SK-N-SH treated with all-trans-retinoic acid at 6 μM for 48 hours (cell line): ENCODE results near the gene BAG5.
A peak's percentile ranks its signal among the peaks of the same experiment; 100 is the strongest.

Source experiments
- ATAC-seq: fragments of 200-7000 bp; cut with Tn5 transposase; 3 replicates; pipeline ENCODE4 v1.9.1; 2020; ENCODE audit warnings: mild to moderate bottlenecking, moderate library complexity
- ARNTL ChIP-seq: fragments of 450-650 bp; formaldehyde crosslinking; IDR thresholded peaks from 2 replicates; pipeline ENCODE4 v1.5.0; 2020; ENCODE audit warnings: low read depth, mild to moderate bottlenecking, moderate library complexity, borderline replicate concordance
- BACH2 ChIP-seq: fragments of 250-450 bp; sonication (Bioruptor Pico); IDR thresholded peaks from 2 replicates; pipeline ENCODE4 v1.9.0; 2021; ENCODE audit warnings: mild to moderate bottlenecking, borderline replicate concordance
- CSDC2 ChIP-seq: fragments of 250-450 bp; sonication (Bioruptor Pico); IDR thresholded peaks from 2 replicates; pipeline ENCODE4 v1.5.0; 2020; ENCODE audit warnings: mild to moderate bottlenecking, moderate library complexity
- ESRRG ChIP-seq: fragments of 250-450 bp; sonication (Bioruptor Pico); IDR thresholded peaks from 2 replicates; pipeline ENCODE4 v1.6.1; 2021; ENCODE audit warnings: mild to moderate bottlenecking
- GLIS3 ChIP-seq: fragments of 250-450 bp; sonication (Bioruptor Pico); IDR thresholded peaks from 2 replicates; pipeline ENCODE4 v1.5.0; 2020; ENCODE audit warnings: mild to moderate bottlenecking, moderate library complexity
- ISL1 ChIP-seq: fragments of 250-450 bp; sonication (Bioruptor Pico); IDR thresholded peaks from 2 replicates; pipeline ENCODE4 v2.1.2; 2022; ENCODE audit warnings: mild to moderate bottlenecking, moderate library complexity
- OSR1 ChIP-seq: fragments of 250-450 bp; sonication (Bioruptor Pico); IDR thresholded peaks from 2 replicates; pipeline ENCODE4 v1.8.0; 2022; ENCODE audit warnings: moderate library complexity, mild to moderate bottlenecking, inconsistent platforms
- PPARA ChIP-seq: fragments of 250-450 bp; sonication (Bioruptor Pico); IDR thresholded peaks from 2 replicates; pipeline ENCODE4 v1.5.0; 2020; ENCODE audit warnings: mild to moderate bottlenecking, borderline replicate concordance
- RARB ChIP-seq: fragments of 250-450 bp; sonication (Bioruptor Pico); IDR thresholded peaks from 2 replicates; pipeline ENCODE4 v1.8.0; 2021; ENCODE audit warnings: mild to moderate bottlenecking, moderate library complexity
- SNAI2 ChIP-seq: fragments of 250-450 bp; sonication (Bioruptor Pico); IDR thresholded peaks from 2 replicates; pipeline ENCODE4 v1.5.0; 2020; ENCODE audit warnings: mild to moderate bottlenecking, moderate library complexity
- TCF4 ChIP-seq: fragments of 250-450 bp; sonication (Bioruptor Pico); IDR thresholded peaks from 2 replicates; pipeline ENCODE4 v1.8.0; 2021; ENCODE audit warnings: mild to moderate bottlenecking, moderate library complexity, borderline replicate concordance
- TOX ChIP-seq: fragments of 250-450 bp; sonication (Bioruptor Pico); IDR thresholded peaks from 2 replicates; pipeline ENCODE4 v1.8.0; 2021; ENCODE audit warnings: mild to moderate bottlenecking, moderate library complexity, borderline replicate concordance
- ZC3H10 ChIP-seq: fragments of 250-450 bp; sonication (Bioruptor Pico); IDR thresholded peaks from 2 replicates; pipeline ENCODE4 v1.5.1; 2021; ENCODE audit warnings: mild to moderate bottlenecking, moderate library complexity
- ZFP3 ChIP-seq: fragments of 250-450 bp; sonication (Bioruptor Pico); IDR thresholded peaks from 2 replicates; pipeline ENCODE4 v1.5.0; 2020; ENCODE audit warnings: mild to moderate bottlenecking, moderate library complexity
- ZFP30 ChIP-seq: fragments of 450-650 bp; formaldehyde crosslinking; IDR thresholded peaks from 2 replicates; pipeline ENCODE4 v1.5.0; 2022; ENCODE audit warnings: mild to moderate bottlenecking, moderate library complexity
- ZNF565 ChIP-seq: fragments of 450-650 bp; formaldehyde crosslinking; conservative IDR thresholded peaks from 2 replicates; pipeline ENCODE4 v1.5.0; 2020; ENCODE audit warnings: low read depth, mild to moderate bottlenecking, moderate library complexity
- ZNF8 ChIP-seq: fragments of 450-650 bp; formaldehyde crosslinking; IDR thresholded peaks from 2 replicates; pipeline ENCODE4 v1.5.0; 2020; ENCODE audit warnings: mild to moderate bottlenecking, moderate library complexity
- TF ChIP-seq, protein P1 (sequence below): fragments of 250-450 bp; sonication (Bioruptor Pico); IDR thresholded peaks from 2 replicates; pipeline ENCODE4 v1.5.1; 2020; ENCODE audit warnings: low read depth, mild to moderate bottlenecking, moderate library complexity
- TF ChIP-seq, protein P2 (sequence below): fragments of 250-450 bp; sonication (Bioruptor Pico); IDR thresholded peaks from 2 replicates; pipeline ENCODE4 v1.8.0; 2020; ENCODE audit warnings: mild to moderate bottlenecking, moderate library complexity, borderline replicate concordance
- TF ChIP-seq, protein P3 (sequence below): fragments of 250-450 bp; sonication (Bioruptor Pico); IDR thresholded peaks from 2 replicates; pipeline ENCODE4 v1.8.0; 2021; ENCODE audit warnings: low read depth, mild to moderate bottlenecking, moderate library complexity, borderline replicate concordance
- TF ChIP-seq, protein P4 (sequence below): fragments of 250-450 bp; sonication (Bioruptor Pico); IDR thresholded peaks from 2 replicates; pipeline ENCODE4 v1.5.0; 2020; ENCODE audit warnings: mild to moderate bottlenecking, moderate library complexity
- TF ChIP-seq, protein P5 (sequence below): fragments of 250-450 bp; sonication (Bioruptor Pico); IDR thresholded peaks from 2 replicates; pipeline ENCODE4 v1.5.1; 2021; ENCODE audit warnings: mild to moderate bottlenecking, moderate library complexity

BAG5 gene

DNA sequence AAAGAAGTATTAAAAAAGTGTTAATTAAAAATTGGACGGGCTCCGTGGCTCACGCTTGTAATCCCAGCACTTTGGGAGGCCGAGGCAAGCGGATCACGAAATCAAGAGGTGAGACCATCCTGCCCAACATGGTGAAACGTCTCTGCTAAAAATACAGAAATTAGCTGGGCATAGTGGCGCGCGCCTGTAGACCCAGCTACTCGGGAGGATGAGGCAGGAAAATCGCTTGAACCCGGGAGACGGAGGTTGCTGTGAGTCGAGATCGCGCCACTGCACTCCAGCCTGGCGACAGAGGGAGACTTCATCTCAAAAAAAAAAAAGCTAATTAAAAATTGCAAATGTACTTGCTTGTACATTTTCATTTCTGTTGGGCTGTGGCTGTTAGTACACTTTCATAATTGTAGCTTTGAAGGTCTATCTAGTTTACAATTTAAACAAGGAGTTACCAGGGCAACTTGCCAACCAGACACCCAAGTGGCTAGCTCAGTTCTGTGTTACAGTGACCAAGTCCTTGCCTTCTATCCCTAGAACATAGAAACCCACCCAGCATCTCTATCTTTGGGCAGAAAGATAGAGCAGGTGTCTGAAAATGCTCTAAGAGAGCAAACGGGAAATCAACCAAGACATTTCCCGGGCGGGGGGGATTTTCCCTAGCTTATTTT, 1.5 kb upstream of the BAG5 start:
- no peak for ATAC-seq
- TF ChIP-seq ISL1 (CRISPR knock-in tag) = no peak
- TF ChIP-seq ZNF565 (CRISPR knock-in tag) = no peak
- TF ChIP-seq ZFP30 (CRISPR knock-in tag) = no peak
- TF ChIP-seq GLIS3 (CRISPR knock-in tag) = no peak
- TF ChIP-seq, protein P1, sequence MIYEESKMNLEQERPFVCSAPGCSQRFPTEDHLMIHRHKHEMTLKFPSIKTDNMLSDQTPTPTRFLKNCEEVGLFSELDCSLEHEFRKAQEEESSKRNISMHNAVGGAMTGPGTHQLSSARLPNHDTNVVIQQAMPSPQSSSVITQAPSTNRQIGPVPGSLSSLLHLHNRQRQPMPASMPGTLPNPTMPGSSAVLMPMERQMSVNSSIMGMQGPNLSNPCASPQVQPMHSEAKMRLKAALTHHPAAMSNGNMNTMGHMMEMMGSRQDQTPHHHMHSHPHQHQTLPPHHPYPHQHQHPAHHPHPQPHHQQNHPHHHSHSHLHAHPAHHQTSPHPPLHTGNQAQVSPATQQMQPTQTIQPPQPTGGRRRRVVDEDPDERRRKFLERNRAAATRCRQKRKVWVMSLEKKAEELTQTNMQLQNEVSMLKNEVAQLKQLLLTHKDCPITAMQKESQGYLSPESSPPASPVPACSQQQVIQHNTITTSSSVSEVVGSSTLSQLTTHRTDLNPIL (CRISPR knock-in tag) = no peak
- TF ChIP-seq TOX (CRISPR knock-in tag) = no peak
- no peak for TF ChIP-seq RARB
- no peak for TF ChIP-seq ARNTL (CRISPR knock-in tag)
- no peak for TF ChIP-seq PPARA (CRISPR knock-in tag)
- no peak for TF ChIP-seq ZNF8 (CRISPR knock-in tag)
- TF ChIP-seq BACH2 (CRISPR knock-in tag) = no peak
- TF ChIP-seq, protein P2, sequence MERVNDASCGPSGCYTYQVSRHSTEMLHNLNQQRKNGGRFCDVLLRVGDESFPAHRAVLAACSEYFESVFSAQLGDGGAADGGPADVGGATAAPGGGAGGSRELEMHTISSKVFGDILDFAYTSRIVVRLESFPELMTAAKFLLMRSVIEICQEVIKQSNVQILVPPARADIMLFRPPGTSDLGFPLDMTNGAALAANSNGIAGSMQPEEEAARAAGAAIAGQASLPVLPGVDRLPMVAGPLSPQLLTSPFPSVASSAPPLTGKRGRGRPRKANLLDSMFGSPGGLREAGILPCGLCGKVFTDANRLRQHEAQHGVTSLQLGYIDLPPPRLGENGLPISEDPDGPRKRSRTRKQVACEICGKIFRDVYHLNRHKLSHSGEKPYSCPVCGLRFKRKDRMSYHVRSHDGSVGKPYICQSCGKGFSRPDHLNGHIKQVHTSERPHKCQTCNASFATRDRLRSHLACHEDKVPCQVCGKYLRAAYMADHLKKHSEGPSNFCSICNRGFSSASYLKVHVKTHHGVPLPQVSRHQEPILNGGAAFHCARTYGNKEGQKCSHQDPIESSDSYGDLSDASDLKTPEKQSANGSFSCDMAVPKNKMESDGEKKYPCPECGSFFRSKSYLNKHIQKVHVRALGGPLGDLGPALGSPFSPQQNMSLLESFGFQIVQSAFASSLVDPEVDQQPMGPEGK (CRISPR knock-in tag) = no peak
- TF ChIP-seq, protein P3, sequence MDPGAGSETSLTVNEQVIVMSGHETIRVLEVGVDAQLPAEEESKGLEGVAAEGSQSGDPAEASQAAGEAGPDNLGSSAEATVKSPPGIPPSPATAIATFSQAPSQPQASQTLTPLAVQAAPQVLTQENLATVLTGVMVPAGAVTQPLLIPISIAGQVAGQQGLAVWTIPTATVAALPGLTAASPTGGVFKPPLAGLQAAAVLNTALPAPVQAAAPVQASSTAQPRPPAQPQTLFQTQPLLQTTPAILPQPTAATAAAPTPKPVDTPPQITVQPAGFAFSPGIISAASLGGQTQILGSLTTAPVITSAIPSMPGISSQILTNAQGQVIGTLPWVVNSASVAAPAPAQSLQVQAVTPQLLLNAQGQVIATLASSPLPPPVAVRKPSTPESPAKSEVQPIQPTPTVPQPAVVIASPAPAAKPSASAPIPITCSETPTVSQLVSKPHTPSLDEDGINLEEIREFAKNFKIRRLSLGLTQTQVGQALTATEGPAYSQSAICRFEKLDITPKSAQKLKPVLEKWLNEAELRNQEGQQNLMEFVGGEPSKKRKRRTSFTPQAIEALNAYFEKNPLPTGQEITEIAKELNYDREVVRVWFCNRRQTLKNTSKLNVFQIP (CRISPR knock-in tag) = no peak

DNA sequence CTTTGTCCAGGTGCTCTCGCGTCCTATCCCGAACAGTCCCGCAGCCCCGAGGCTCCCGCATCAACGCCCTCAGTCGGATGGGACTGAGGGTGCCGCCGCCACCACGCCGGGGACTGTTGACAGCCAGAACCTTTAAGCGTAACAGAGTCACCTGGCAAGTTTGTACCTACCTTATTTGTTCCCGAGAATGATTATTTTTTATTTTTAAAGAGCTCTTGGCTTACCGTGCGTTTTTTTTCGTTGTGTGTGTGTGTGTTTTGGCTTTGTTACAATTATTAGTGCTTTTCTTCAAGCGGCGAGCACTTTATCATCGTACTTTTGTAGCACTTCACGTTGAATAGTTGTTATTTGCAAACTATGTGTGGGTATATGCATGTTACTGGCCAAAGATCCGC, 766 bp upstream of the BAG5 start:
- no peak for TF ChIP-seq ZFP3 (CRISPR knock-in tag)
- no peak for ATAC-seq

DNA sequence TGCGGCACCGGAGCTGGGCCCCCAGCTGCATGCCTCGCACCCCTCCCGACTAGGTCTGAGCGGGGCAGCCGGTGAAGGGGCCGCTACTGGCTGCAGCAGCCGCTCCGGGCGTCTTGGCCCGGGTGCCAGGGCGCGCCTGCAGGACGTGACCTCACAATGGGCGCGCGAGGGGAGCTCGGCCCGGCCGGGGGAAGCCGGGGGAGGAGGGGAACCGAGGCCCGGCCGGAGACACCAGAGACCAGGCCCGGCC, 353 bp downstream of the BAG5 start:
- TF ChIP-seq ZFP3 (CRISPR knock-in tag) (0 out of 2 replicates have a peak, but pooled peaks have one; percentile 10), TOX (CRISPR knock-in tag) (no peak)
- no peak; the same call in 2 of the 3 replicates for ATAC-seq

DNA sequence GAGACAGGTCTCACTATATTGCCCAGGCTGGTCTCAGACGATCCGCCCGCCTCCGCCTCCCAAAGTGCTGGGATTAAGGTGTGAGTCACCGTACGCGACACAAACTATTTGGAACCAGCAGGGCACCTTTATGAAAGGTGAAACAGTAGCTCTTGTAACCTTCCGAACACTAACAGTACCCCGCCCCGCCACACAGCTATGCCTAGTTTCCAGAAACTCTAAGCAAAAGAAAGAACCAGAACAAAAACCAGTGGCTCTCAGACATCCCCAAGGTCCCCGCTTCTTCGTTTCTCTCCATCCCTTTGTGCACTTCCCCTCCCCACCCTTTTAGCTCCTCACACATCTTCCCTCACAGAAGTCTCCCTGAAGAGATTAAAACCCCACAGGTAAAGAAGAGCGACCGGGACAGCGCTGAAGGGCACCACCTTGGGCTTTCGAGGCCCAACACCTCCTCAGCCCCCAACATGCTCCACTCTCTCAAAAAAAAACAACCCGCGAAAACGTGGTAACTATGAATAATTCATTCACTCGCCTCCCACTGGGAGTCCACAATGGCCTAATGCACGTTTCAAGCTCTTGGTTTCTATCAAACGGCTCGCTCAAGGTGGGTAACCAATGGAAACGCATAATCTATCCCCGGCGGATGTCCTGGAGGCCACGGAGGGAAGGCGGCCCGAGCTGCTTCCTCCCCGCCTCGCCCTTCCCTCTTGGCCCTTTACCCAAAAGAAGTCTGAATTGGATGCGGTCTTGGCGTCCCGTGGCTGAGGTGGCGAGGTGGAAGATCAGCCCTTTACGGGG, 877 bp downstream of the BAG5 start:
- peak; percentile 65 for ATAC-seq
- TF ChIP-seq, protein P4, sequence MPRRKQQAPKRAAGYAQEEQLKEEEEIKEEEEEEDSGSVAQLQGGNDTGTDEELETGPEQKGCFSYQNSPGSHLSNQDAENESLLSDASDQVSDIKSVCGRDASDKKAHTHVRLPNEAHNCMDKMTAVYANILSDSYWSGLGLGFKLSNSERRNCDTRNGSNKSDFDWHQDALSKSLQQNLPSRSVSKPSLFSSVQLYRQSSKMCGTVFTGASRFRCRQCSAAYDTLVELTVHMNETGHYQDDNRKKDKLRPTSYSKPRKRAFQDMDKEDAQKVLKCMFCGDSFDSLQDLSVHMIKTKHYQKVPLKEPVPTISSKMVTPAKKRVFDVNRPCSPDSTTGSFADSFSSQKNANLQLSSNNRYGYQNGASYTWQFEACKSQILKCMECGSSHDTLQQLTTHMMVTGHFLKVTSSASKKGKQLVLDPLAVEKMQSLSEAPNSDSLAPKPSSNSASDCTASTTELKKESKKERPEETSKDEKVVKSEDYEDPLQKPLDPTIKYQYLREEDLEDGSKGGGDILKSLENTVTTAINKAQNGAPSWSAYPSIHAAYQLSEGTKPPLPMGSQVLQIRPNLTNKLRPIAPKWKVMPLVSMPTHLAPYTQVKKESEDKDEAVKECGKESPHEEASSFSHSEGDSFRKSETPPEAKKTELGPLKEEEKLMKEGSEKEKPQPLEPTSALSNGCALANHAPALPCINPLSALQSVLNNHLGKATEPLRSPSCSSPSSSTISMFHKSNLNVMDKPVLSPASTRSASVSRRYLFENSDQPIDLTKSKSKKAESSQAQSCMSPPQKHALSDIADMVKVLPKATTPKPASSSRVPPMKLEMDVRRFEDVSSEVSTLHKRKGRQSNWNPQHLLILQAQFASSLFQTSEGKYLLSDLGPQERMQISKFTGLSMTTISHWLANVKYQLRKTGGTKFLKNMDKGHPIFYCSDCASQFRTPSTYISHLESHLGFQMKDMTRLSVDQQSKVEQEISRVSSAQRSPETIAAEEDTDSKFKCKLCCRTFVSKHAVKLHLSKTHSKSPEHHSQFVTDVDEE (CRISPR knock-in tag) = no peak
- TF ChIP-seq CSDC2 (CRISPR knock-in tag) (no peak), ZNF8 (CRISPR knock-in tag) (no peak), TCF4 (CRISPR knock-in tag) (no peak), PPARA (CRISPR knock-in tag) (no peak), TOX (CRISPR knock-in tag) (no peak), OSR1 (CRISPR knock-in tag) (no peak), SNAI2 (CRISPR knock-in tag) (no peak), ARNTL (CRISPR knock-in tag) (no peak), RARB (no peak), ISL1 (CRISPR knock-in tag) (no peak), ZC3H10 (CRISPR knock-in tag) (no peak), ESRRG (CRISPR knock-in tag) (no peak)
- TF ChIP-seq, protein P5, sequence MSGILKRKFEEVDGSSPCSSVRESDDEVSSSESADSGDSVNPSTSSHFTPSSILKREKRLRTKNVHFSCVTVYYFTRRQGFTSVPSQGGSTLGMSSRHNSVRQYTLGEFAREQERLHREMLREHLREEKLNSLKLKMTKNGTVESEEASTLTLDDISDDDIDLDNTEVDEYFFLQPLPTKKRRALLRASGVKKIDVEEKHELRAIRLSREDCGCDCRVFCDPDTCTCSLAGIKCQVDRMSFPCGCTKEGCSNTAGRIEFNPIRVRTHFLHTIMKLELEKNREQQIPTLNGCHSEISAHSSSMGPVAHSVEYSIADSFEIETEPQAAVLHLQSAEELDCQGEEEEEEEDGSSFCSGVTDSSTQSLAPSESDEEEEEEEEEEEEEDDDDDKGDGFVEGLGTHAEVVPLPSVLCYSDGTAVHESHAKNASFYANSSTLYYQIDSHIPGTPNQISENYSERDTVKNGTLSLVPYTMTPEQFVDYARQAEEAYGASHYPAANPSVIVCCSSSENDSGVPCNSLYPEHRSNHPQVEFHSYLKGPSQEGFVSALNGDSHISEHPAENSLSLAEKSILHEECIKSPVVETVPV (CRISPR knock-in tag) = no peak
